HEK293 (cell line): ENCODE data around the gene TMEM150B.

Source experiments
- ZFP37 ChIP-seq: fragments of 450-650 bp; formaldehyde crosslinking; IDR thresholded peaks from 2 replicates; pipeline ENCODE4 v1.5.1; 2016; ENCODE audit warnings: missing biosample characterization, missing genetic modification characterization
- ZIC2 ChIP-seq: fragments of 450-650 bp; formaldehyde crosslinking; IDR thresholded peaks from 2 replicates; pipeline ENCODE4 v1.5.1; 2016; ENCODE audit warnings: missing biosample characterization, missing genetic modification characterization
- ZNF10 ChIP-seq: fragments of 450-650 bp; formaldehyde crosslinking; IDR thresholded peaks from 2 replicates; pipeline ENCODE4 v1.5.1; 2017; ENCODE audit warnings: missing biosample characterization, missing genetic modification characterization
- ZNF121 ChIP-seq: fragments of 450-650 bp; formaldehyde crosslinking; IDR thresholded peaks from 2 replicates; pipeline ENCODE4 v1.5.1; 2016; ENCODE audit warnings: missing biosample characterization, missing genetic modification characterization
- ZNF24 ChIP-seq: fragments of 450-650 bp; formaldehyde crosslinking; IDR thresholded peaks from 2 replicates; pipeline ENCODE4 v1.5.1; 2016; ENCODE audit warnings: missing biosample characterization, missing genetic modification characterization
- TF ChIP-seq, protein P1 (sequence below): fragments of 450-650 bp; formaldehyde crosslinking; IDR thresholded peaks from 2 replicates; pipeline ENCODE4 v1.5.1; 2016; ENCODE audit warnings: missing biosample characterization, missing genetic modification characterization
- TF ChIP-seq, protein P2 (sequence below): fragments of 450-650 bp; formaldehyde crosslinking; IDR thresholded peaks from 2 replicates; pipeline ENCODE4 v1.5.1; 2016; ENCODE audit warnings: missing biosample characterization, missing genetic modification characterization

DNA sequence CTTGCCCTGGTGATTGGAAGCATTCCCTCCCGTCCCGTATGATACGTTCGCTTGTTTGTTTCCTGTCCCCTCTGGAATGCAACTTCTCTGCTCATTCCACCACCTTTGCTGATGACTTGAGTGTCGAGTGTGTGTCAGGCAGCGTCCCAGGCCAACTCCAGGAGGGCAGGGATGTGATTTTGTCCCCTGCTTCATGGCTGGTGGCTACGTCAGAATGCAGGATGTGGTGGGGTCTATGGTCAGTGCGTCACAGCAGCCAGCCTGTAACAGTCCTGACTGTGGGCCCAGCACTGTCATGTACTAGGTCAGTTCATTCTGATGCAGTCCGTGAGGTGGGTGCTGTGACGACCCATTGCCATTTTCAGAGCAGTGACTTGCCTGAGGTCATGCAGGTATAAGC lies 25.1 kb downstream of the TMEM150B start:
- TF ChIP-seq, protein P1, sequence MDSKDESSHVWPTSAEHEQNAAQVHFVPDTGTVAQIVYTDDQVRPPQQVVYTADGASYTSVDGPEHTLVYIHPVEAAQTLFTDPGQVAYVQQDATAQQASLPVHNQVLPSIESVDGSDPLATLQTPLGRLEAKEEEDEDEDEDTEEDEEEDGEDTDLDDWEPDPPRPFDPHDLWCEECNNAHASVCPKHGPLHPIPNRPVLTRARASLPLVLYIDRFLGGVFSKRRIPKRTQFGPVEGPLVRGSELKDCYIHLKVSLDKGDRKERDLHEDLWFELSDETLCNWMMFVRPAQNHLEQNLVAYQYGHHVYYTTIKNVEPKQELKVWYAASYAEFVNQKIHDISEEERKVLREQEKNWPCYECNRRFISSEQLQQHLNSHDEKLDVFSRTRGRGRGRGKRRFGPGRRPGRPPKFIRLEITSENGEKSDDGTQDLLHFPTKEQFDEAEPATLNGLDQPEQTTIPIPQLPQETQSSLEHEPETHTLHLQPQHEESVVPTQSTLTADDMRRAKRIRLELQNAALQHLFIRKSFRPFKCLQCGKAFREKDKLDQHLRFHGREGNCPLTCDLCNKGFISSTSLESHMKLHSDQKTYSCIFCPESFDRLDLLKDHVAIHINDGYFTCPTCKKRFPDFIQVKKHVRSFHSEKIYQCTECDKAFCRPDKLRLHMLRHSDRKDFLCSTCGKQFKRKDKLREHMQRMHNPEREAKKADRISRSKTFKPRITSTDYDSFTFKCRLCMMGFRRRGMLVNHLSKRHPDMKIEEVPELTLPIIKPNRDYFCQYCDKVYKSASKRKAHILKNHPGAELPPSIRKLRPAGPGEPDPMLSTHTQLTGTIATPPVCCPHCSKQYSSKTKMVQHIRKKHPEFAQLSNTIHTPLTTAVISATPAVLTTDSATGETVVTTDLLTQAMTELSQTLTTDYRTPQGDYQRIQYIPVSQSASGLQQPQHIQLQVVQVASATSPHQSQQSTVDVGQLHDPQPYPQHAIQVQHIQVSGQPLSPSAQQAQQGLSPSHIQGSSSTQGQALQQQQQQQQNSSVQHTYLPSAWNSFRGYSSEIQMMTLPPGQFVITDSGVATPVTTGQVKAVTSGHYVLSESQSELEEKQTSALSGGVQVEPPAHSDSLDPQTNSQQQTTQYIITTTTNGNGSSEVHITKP = no peak
- TF ChIP-seq ZFP37 (no peak), ZNF121 (no peak), ZIC2 (tag by site-specific recombination) (no peak), ZNF10 (no peak), ZNF24 (no peak)
- TF ChIP-seq, protein P2, sequence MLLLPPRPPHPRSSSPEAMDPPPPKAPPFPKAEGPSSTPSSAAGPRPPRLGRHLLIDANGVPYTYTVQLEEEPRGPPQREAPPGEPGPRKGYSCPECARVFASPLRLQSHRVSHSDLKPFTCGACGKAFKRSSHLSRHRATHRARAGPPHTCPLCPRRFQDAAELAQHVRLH (tag by site-specific recombination) = no peak
